RWPE1 (cell line): Measurements from ENCODE around the gene IFNE.
"Not testable (repeated sequence)": the region's sequence is repeated elsewhere in the genome, so short reads cannot be mapped to it uniquely, and the experiment has no call there.

Source experiments
- CTCF ChIA-PET: fragments of 350-600 bp; sonication (Branson Sonifier 250); formaldehyde crosslinking; extraction: SDS; loops from one replicate; lab custom pipeline; 2021; lab: Yijun Ruan, JAX
- POLR2A ChIA-PET: fragments of 400-600 bp; formaldehyde crosslinking; extraction: SDS; loops from one replicate; lab custom pipeline; 2020; ENCODE audit warnings: antibody characterized with exemption; ENCODE audit not compliant: low non-redundant PET; lab: Yijun Ruan, JAX
- DNase-seq: peaks from one replicate; pipeline ENCODE4 v3.0.0; 2012; ENCODE audit warnings: low spot score
- H3K27ac ChIP-seq: fragments of 450-650 bp; 2 replicates; pipeline ENCODE4 v1.5.1; 2017
- TF ChIP-seq, protein P1 (sequence below): fragments of 450-650 bp; conservative IDR thresholded peaks from 2 replicates; pipeline ENCODE4 v1.5.1; 2017; ENCODE audit warnings: low read depth, mild to moderate bottlenecking

Gene IFNE

DNA sequence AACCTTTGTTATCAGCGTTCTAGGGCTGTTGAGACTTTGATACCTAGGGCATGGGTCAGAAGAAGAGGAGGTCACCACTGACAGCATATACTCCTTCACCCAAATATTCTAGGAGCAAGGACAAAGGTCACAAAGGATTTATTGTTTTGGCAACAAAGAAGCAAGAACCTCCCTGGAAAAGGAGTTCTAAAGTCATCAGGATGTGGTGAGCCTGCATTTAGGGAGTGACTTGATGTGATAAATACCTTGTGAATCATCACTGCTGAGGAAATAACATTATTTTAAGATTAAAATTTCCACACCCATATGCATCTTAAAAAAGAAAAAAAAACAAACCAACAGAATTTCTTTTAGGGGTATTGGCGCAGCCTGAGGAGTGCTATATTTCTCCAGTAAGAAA is 28.0 kb downstream of the IFNE start:
- ChIA-PET CTCF (interaction anchor here (0.6 to 0.7 kb wide), 2 partner anchors 334 to 999 kb away, joined by 3 to 4 read pairs; no protein-coding TSS in a partner anchor), POLR2A (no interaction called here)
- no peak overlapping the region for H3K27ac ChIP-seq
- no peak for DNase-seq
- TF ChIP-seq, protein P1, sequence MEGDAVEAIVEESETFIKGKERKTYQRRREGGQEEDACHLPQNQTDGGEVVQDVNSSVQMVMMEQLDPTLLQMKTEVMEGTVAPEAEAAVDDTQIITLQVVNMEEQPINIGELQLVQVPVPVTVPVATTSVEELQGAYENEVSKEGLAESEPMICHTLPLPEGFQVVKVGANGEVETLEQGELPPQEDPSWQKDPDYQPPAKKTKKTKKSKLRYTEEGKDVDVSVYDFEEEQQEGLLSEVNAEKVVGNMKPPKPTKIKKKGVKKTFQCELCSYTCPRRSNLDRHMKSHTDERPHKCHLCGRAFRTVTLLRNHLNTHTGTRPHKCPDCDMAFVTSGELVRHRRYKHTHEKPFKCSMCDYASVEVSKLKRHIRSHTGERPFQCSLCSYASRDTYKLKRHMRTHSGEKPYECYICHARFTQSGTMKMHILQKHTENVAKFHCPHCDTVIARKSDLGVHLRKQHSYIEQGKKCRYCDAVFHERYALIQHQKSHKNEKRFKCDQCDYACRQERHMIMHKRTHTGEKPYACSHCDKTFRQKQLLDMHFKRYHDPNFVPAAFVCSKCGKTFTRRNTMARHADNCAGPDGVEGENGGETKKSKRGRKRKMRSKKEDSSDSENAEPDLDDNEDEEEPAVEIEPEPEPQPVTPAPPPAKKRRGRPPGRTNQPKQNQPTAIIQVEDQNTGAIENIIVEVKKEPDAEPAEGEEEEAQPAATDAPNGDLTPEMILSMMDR: no peak

- CTCF ChIA-PET: no interaction called here
- no peak overlapping the region for H3K27ac ChIP-seq
- POLR2A ChIA-PET: no interaction called here
- TF ChIP-seq, protein P1: no peak
- DNase-seq: no peak
Observed at GRCh38 chr9:21452681-21453080, 29.4 kb downstream of the IFNE start.

GRCh38 chr9:21450733-21451394 is 31.2 kb downstream of the IFNE start:
- ChIA-PET POLR2A (no interaction called here), CTCF (no interaction called here)
- H3K27ac ChIP-seq: no peak overlapping the region
- TF ChIP-seq, protein P1: no peak
- no peak for DNase-seq

DNA sequence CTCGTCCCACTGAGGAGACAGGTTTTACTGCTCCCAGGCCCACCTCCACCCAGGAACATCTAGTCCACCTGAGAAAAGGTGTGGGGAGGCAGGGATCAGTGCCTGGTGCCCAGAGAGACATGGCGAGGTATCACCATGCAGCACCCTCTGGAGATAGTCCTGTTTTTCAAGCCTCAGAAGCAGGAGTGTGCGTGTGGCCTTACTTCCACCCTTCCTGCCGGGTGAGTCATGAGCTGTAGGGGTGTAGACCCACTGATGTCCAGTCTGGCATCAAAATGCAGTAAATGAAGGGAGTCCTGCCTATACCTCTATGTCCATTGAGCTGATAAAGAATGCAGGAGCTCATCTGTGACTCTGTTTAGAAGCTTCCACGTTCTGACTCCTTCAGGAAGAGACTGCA is 32.8 kb downstream of the IFNE start:
- CTCF ChIA-PET, H3K27ac ChIP-seq, DNase-seq, POLR2A ChIA-PET: not testable (repeated sequence)

GRCh38 chr9:21443849-21444625 is 38.1 kb downstream of the IFNE start:
- H3K27ac ChIP-seq: no peak overlapping the region
- DNase-seq: no peak
- CTCF ChIA-PET: interaction anchor here (0.6 kb wide), 1 partner anchor 515 kb away, joined by 3 read pairs; no protein-coding TSS in a partner anchor
- POLR2A ChIA-PET: no interaction called here
- TF ChIP-seq, protein P1: no peak

- no peak within 1 kb of the TSS for H3K27ac ChIP-seq
- POLR2A ChIA-PET: no interaction called here
- CTCF ChIA-PET: no interaction called here
- no peak for DNase-seq
- TF ChIP-seq, protein P1: no peak
Observed at GRCh38 chr9:21440139-21440538, 42.0 kb downstream of the IFNE start, which contains the start of gene IFNA1. TSS of gene IFNA1 (plus strand) at chr9:21440439. CDS start at chr9:21440508, 69 bp downstream.

DNA sequence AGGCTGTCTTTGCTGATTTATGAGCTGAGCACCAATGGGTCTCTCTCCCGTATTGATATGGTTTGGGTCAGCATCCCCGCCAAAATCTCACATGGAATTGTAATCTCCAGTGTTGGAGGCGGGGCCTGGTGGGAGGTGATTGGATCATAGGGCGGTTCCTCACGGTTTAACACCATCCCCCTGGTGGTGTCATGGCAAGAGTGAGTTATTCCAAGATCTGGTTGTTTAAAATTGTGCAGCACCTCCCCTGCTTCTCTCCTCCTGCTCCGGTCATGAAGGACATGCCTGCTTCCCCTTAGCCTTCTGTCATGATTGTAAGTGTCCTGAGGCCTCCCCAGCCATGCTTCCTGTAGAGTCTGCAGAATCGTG is 47.1 kb downstream of the IFNE start:
- CTCF ChIA-PET: interaction anchor here (1.0 to 1.7 kb wide), 6 partner anchors 13 to 367 kb away, joined by 4 to 11 read pairs (median 5); no protein-coding TSS in a partner anchor
- POLR2A ChIA-PET, H3K27ac ChIP-seq, DNase-seq: not testable (repeated sequence)
